Activated T-cell treated with anti-CD3 and anti-CD28 coated beads for 1 hour (primary cell): ENCODE measurements around the gene CHRDL2.

Experiments used
- DNase-seq: peaks from one replicate; pipeline ENCODE4 v3.0.0-alpha.2; 2020; ENCODE audit warnings: low read depth

The CHRDL2 gene

GRCh38 chr11:74684661-74685060 is 46.6 kb downstream of the CHRDL2 start:
- DNase-seq: no peak

GRCh38 chr11:74683941-74684481 is 47.2 kb downstream of the CHRDL2 start:
- no peak for DNase-seq

- DNase-seq: no peak
Measured at GRCh38 chr11:74683279-74683871, 47.9 kb downstream of the CHRDL2 start.

GRCh38 chr11:74682731-74683278 is 48.4 kb downstream of the CHRDL2 start:
- no peak for DNase-seq

- no peak for DNase-seq
Measured at GRCh38 chr11:74681686-74682651, 49.3 kb downstream of the CHRDL2 start.

- DNase-seq: no peak
Measured at GRCh38 chr11:74680703-74681531, 50.3 kb downstream of the CHRDL2 start.

GRCh38 chr11:74680035-74680671 is 51.1 kb downstream of the CHRDL2 start:
- DNase-seq: no peak

GRCh38 chr11:74679513-74679865 is 51.7 kb downstream of the CHRDL2 start:
- no peak for DNase-seq

GRCh38 chr11:74678591-74679512 is 52.4 kb downstream of the CHRDL2 start:
- DNase-seq: no peak

GRCh38 chr11:74678041-74678440 is 53.2 kb downstream of the CHRDL2 start:
- DNase-seq: no peak

GRCh38 chr11:74677131-74677530 is 54.1 kb downstream of the CHRDL2 start:
- no peak for DNase-seq

- no peak for DNase-seq
Measured at GRCh38 chr11:74676596-74676995, 54.6 kb downstream of the CHRDL2 start.

- no peak for DNase-seq
Measured at GRCh38 chr11:74675761-74676160, 55.5 kb downstream of the CHRDL2 start.

GRCh38 chr11:74673693-74674360 is 57.4 kb downstream of the CHRDL2 start:
- DNase-seq: no peak

- DNase-seq: no peak
Measured at GRCh38 chr11:74672956-74673692, 58.1 kb downstream of the CHRDL2 start.

- DNase-seq: no peak
Measured at GRCh38 chr11:74672332-74672955, 58.8 kb downstream of the CHRDL2 start.

GRCh38 chr11:74671520-74672196 is 59.6 kb downstream of the CHRDL2 start:
- DNase-seq: no peak

GRCh38 chr11:74670171-74670570 is 61.1 kb downstream of the CHRDL2 start:
- DNase-seq: no peak
